Measurements from ENCODE around the gene PRKCZ. TPM values are rescaled to one million over a fixed set of nuclear protein-coding genes. Genes with fewer than 3 reads are reported as not detected.

The PRKCZ gene
- total RNA-seq, 1 donor: 2.6 TPM

GRCh38 chr1:2019571-2020309 is 30.5 kb upstream of the PRKCZ start:
- DNase-seq (ENCODE audit: low read depth): no peak
- H3K4me3 ChIP-seq (ENCODE audit: low read depth, low read length): no peak overlapping the region
- TF ChIP-seq, protein P1, sequence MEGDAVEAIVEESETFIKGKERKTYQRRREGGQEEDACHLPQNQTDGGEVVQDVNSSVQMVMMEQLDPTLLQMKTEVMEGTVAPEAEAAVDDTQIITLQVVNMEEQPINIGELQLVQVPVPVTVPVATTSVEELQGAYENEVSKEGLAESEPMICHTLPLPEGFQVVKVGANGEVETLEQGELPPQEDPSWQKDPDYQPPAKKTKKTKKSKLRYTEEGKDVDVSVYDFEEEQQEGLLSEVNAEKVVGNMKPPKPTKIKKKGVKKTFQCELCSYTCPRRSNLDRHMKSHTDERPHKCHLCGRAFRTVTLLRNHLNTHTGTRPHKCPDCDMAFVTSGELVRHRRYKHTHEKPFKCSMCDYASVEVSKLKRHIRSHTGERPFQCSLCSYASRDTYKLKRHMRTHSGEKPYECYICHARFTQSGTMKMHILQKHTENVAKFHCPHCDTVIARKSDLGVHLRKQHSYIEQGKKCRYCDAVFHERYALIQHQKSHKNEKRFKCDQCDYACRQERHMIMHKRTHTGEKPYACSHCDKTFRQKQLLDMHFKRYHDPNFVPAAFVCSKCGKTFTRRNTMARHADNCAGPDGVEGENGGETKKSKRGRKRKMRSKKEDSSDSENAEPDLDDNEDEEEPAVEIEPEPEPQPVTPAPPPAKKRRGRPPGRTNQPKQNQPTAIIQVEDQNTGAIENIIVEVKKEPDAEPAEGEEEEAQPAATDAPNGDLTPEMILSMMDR (IDR thresholded peaks at IDR 0.05; ENCODE audit: insufficient read depth, low read depth, low read length): no peak

DNA sequence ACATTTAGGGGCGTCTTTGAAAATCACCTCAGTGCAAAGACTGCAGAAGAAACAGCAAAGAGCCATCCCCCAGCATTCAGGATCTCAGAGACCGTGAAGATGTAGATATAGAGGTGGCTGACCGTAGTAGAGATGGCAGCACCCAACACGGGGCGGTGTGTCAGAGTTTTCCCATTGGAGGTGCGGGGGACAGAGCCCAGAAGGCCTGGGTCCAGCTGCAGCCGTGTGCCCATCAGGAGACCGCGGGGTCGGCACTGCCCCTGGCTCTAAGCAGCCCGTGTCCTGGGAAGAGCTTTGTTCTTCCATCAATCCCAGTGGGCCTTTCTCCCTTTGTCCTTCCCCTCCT is 29.9 kb upstream of the PRKCZ start:
- DNase-seq (ENCODE audit: low read depth): no peak
- no peak overlapping the region for H3K4me3 ChIP-seq (ENCODE audit: low read depth, low read length)
- TF ChIP-seq, protein P1 (IDR thresholded peaks at IDR 0.05; ENCODE audit: insufficient read depth, low read depth, low read length): no peak

- no peak overlapping the region for H3K4me3 ChIP-seq (ENCODE audit: low read depth, low read length)
- TF ChIP-seq, protein P1 (IDR thresholded peaks at IDR 0.05; ENCODE audit: insufficient read depth, low read depth, low read length): no peak
- no peak for DNase-seq (ENCODE audit: low read depth)
Observed at GRCh38 chr1:2021550-2021949, 28.7 kb upstream of the PRKCZ start.

DNA sequence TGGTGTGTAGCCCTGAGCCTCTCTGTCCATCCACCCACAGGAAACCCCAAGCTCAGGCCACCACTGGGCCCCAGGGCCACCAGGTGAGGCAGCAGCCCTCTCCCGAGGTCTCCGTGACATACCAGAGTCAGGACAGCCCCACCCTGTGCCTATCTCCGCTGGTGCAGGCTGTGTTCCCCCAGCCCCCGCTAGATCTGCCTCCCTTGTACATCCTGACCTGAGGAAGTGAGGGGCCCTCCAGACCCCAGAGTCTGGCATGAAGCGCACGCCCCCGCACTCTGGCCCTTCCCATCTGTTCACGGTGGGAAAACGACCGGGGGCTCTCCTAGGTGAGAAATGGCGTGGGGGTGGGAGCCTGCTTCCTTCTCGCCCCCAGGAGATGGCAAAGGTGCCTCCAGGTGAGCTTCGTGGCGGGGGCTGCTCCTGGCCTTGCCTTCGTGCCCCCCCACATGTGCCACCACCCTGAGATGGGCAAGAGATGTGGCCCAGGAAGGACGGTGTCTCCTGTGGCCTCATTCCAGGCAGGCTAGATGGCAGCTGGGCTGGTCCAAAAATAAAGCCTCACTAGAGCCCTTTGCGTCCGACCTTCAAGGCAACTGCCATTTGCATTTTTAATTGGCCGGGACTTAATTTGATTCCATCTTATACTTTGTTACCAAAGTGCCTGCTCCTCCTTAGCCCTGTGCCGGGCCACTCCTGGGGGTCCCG is 28.0 kb upstream of the PRKCZ start:
- DNase-seq (ENCODE audit: low read depth): no peak
- no peak overlapping the region for H3K4me3 ChIP-seq (ENCODE audit: low read depth, low read length)
- TF ChIP-seq, protein P1 (IDR thresholded peaks at IDR 0.05; ENCODE audit: insufficient read depth, low read depth, low read length): no peak

DNA sequence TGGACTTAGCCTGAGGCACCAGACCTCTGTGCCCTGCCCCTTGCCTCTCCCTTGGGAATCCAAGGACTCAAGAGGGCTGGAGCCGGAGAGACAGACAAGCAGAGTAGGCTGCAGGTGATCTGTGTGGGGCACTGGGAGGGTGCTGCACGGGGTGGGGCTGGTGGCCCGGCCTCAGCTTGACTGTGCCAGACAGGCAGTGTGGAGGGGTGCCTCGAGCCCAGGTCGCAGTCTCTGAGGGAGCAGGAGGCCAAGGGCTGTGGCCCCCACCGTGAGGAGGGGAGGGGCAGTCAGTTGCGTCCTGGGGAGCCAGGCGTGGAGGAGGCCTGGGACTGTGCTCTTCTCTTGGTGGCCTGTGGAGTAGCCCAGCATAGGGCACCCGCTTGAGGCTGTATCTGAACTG is 27.0 kb upstream of the PRKCZ start:
- H3K4me3 ChIP-seq (ENCODE audit: low read depth, low read length): no peak overlapping the region
- TF ChIP-seq, protein P1 (IDR thresholded peaks at IDR 0.05; ENCODE audit: insufficient read depth, low read depth, low read length): no peak
- no peak for DNase-seq (ENCODE audit: low read depth)

GRCh38 chr1:2024451-2024850 is 25.8 kb upstream of the PRKCZ start:
- H3K4me3 ChIP-seq (ENCODE audit: low read depth, low read length): no peak overlapping the region
- DNase-seq (ENCODE audit: low read depth): no peak
- TF ChIP-seq, protein P1 (IDR thresholded peaks at IDR 0.05; ENCODE audit: insufficient read depth, low read depth, low read length): no peak

Measured in fibroblast of villous mesenchyme (primary cell).